Heart right ventricle (tissue), 16 donors: ENCODE results near the gene PRSS8. TPM values are rescaled to one million over a fixed set of nuclear protein-coding genes. Genes with fewer than 3 reads are reported as not detected.
A peak's percentile ranks its signal among the peaks of the same experiment; 100 is the strongest.

ENCODE experiments used
- ATAC-seq, 8 donors: fragments of 200-7000 bp; cut with Tn5 transposase; one replicate each; pipeline ENCODE4 v1.9.1; 2020; ENCODE audit warnings: mild to moderate bottlenecking in 8 of 8, moderate library complexity in 8 of 8, moderate number of reproducible peaks in 1 of 8
- DNase-seq, 2 donors: peaks; one replicate each; pipeline ENCODE4 v3.0.0-alpha.2; 2020
- H3K27ac ChIP-seq, 10 donors: fragments of 200-600 bp; sonication (generic) in 2 of 10; one replicate each; pipeline versions ENCODE4 v1.5.0 to v1.8.0; 2020 to 2022; ENCODE audit warnings: mild to moderate bottlenecking in 3 of 10
- H3K27me3 ChIP-seq, 7 donors: fragments of 200-600 bp; one replicate each; pipeline ENCODE4 v1.8.0; 2021 to 2022; ENCODE audit warnings: mild to moderate bottlenecking in 2 of 7
- H3K36me3 ChIP-seq, 9 donors: fragments of 200-600 bp; sonication (generic) in 1 of 9; one replicate each; pipeline versions ENCODE4 v1.5.0 to v1.8.0; 2020 to 2022; ENCODE audit warnings: mild to moderate bottlenecking in 2 of 9
- H3K4me1 ChIP-seq, 9 donors: fragments of 200-600 bp; sonication (generic) in 1 of 9; one replicate each; pipeline versions ENCODE4 v1.5.0 to v1.8.0; 2020 to 2022; ENCODE audit warnings: mild to moderate bottlenecking in 4 of 9
- H3K4me3 ChIP-seq, 10 donors: fragments of 200-600 bp; sonication (generic) in 2 of 10; one replicate each; pipeline versions ENCODE4 v1.5.0 to v1.8.0; 2020 to 2022; ENCODE audit warnings: mild to moderate bottlenecking in 7 of 10, moderate library complexity in 2 of 10
- H3K9me3 ChIP-seq, 11 donors: fragments of 200-600 bp in 10 of 11; sonication (generic) in 2 of 11; one replicate each; pipeline versions ENCODE4 v1.5.0 to v1.8.0; 2013 to 2022; ENCODE audit warnings: mild to moderate bottlenecking in 2 of 11, control low read depth in 1 of 11, moderate library complexity in 1 of 11
- CTCF ChIP-seq, 9 donors: fragments of 200-600 bp; sonication (generic) in 2 of 9; IDR thresholded peaks; one replicate each; pipeline versions ENCODE4 v1.5.0 to v1.8.0; 2021 to 2022; ENCODE audit warnings: antibody characterized with exemption in 9 of 9, mild to moderate bottlenecking in 5 of 9, moderate library complexity in 1 of 9
- WGBS, 2 donors: extraction: QIAGEN DNeasy Blood & Tissue Kit; methylation state at CpG; one replicate each; pipeline ENCODE4 v1.1.7; 2013; ENCODE audit warnings: inconsistent platforms in 1 of 2; 5-methylcytosine and 5-hydroxymethylcytosine counted together
- intact Hi-C, 10 donors: fragments of 100-400 bp; cut with DNase I; formaldehyde crosslinking; loops; one replicate each; pipeline versions ENCODE4 v1.11.1 to v1.14.2; 2022
- polyA plus RNA-seq, 2 donors: library from polyadenylated mRNA; stranded (reverse); fragments of 200-250 nt; gene quantifications; one replicate each; pipeline ENCODE4 v1.2.3, GENCODE V29; 2013
- total RNA-seq, 10 donors: library from RNA; stranded (reverse); fragmentation: NEBNext Ultra II Directional in 3 of 10; extraction: Animal tissue kit (Norgen Biotek cat#: 25700) in 3 of 10; gene quantifications; one replicate each; pipeline versions ENCODE4 v1.2.1 to v1.2.4, GENCODE V29; 2021 to 2023
- donor health status: Arrhythmogenic right ventricular cardiomyopathy.
- donor health status: ischemic (EF 13 %, LVEDD 7.1; RV severe dilation, severe dysfunction).
- donor health status: healthy with polysubstance abuse.
- donor health status: DM: no; HTN: yes; CAD: no.
- donor health status: DM: no; HTN: no; CAD: no.
- donor health status: ischemic (EF 25% LVEDD 6.9; RV normal size, moderate dysfunction).
- donor health status: ischemic (EF 25% LVEDD 5.7; RV mildly dilated, moderate dysfunction).
- donor health status: healthy.
- donor health status: DM: yes; HTN: yes; CAD: no.
- donor health status: Ischemic cardiomyopathy.
- donor health status: ischemic (EF 35%, LVEDD 5.7; RV mildly dilated, moderate dysfunction).
- donor health status: nonischemic (EF 11% LVEDD 7.7; RV severe dilation, severe dysfunction).
- donor health status: DM: yes; HTN: yes; CAD: no.
- donor health status: PGD.
- donor health status: ischemic (EF 29% LVEDD 5.4; RV normal size, mild dysfunction).
- donor health status: nonischemic (EF 23%, LVEDD 6.1; RV moderate dilation, normal function).

The PRSS8 gene
- total and polyA plus RNA-seq, 12 donors, result 0.09 to 0.57 (median 0.16) TPM; not detected in 7

GRCh38 chr16:31113121-31114120 lies 22.1 kb downstream of the PRSS8 start:
- intact Hi-C loops, result loop anchor here in 1 of 10 donors (10.0 kb wide), 1 partner anchor 341 kb away; the partner anchor contains the start of gene ARMC5
- peaks cover 0 to 42% (median 30%) of the 10 kb centered on the region in 9 donors for H3K36me3 ChIP-seq
- DNase-seq (no peak), ATAC-seq (peak in 1 of 8 donors; percentile 28)
- H3K27me3 ChIP-seq, result no peaks in the 10 kb centered on the region
- no peak for TF ChIP-seq CTCF (IDR thresholded peaks at IDR 0.05)
- H3K27ac ChIP-seq, result peak overlapping the region; percentile 57 to 90 (median 84)
- H3K4me3 ChIP-seq, result peak overlapping the region in 1 of 10 donors; percentile 0
- no peaks in the 10 kb centered on the region for H3K9me3 ChIP-seq
- H3K4me1 ChIP-seq, result peaks cover 17 to 73% (median 46%) of the 10 kb centered on the region in 9 donors
- WGBS, 2 donors, result 64 to 75% methylated on average over 5 of the region's 5 CpGs

- intact Hi-C loops, result loop anchor here in 1 of 10 donors (10.0 kb wide), 1 partner anchor 342 kb away; the partner anchor contains the start of gene ARMC5
- DNase-seq (no peak), ATAC-seq (peak in 4 of 8 donors; percentile 10 to 40 (median 28))
- 55 to 58% methylated on average over 2 of the region's 2 CpGs for WGBS, 2 donors
- H3K4me3 ChIP-seq, result no peak overlapping the region
- H3K4me1 ChIP-seq, result peaks cover 17 to 72% (median 42%) of the 10 kb centered on the region in 9 donors
- H3K27me3 ChIP-seq, result no peaks in the 10 kb centered on the region
- peaks cover 0 to 42% (median 30%) of the 10 kb centered on the region in 9 donors for H3K36me3 ChIP-seq
- peak overlapping the region; percentile 57 to 90 (median 84) for H3K27ac ChIP-seq
- no peak for TF ChIP-seq CTCF (IDR thresholded peaks at IDR 0.05)
- H3K9me3 ChIP-seq, result no peaks in the 10 kb centered on the region
These were observed 22.8 kb downstream of the PRSS8 start for GRCh38 chr16:31112711-31113110.

DNA sequence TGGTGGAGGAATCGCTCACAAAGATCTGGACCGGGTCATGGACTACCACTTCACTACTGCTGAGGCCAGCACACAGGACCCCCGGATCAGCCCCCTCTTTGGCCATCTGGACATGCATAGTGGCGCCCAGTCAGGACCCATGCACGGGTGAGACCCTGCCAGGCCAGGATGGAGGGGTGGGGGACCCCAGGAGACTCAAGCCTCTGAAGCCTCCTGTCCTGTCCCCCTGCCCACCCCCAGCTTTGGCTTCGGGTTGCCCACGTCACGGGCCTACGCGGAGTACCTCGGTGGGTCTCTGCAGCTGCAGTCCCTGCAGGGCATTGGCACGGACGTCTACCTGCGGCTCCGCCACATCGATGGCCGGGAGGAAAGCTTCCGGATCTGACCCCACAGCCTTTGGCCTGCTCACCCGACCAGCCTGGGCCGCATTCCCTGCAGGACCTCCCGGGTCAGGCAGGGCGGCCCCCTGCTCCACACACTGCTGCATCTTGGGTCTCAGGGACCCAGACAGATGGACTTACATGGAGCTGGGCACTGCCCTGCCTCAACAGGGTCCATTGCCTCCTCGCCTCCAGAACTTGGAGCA lies 23.6 kb downstream of the PRSS8 start:
- intact Hi-C loops, result loop anchor here in 1 of 10 donors (10.0 kb wide), 1 partner anchor 343 kb away; the partner anchor contains the start of gene ARMC5
- no peak for TF ChIP-seq CTCF (IDR thresholded peaks at IDR 0.05)
- DNase-seq (no peak), ATAC-seq (peak in 1 of 8 donors; percentile 11)
- Histone ChIP-seq H3K36me3 (peaks cover 0 to 42% (median 30%) of the 10 kb centered on the region in 9 donors), H3K27me3 (no peaks in the 10 kb centered on the region), H3K9me3 (no peaks in the 10 kb centered on the region), H3K27ac (peak overlapping the region; percentile 50 to 90 (median 84)), H3K4me1 (peaks cover 17 to 73% (median 41%) of the 10 kb centered on the region in 9 donors), H3K4me3 (no peak overlapping the region)
- 92 to 96% methylated on average over 23 of the region's 23 CpGs for WGBS, 2 donors
